Esophagus muscularis mucosa (tissue), 4 donors: ENCODE results near the gene DGLUCY.

Experiments used
- EP300 ChIP-seq: sonication (generic); formaldehyde crosslinking; IDR thresholded peaks from one replicate; pipeline ENCODE4 v1.6.1; 2017; ENCODE audit warnings: antibody characterized with exemption
- POLR2A ChIP-seq: fragments of 450-650 bp; IDR thresholded peaks from one replicate; pipeline ENCODE4 v1.6.1; 2017; ENCODE audit warnings: antibody characterized with exemption, moderate library complexity, mild to moderate bottlenecking, low read depth
- POLR2AphosphoS5 ChIP-seq, 2 donors: sonication (generic); formaldehyde crosslinking; IDR thresholded peaks; one replicate each; pipeline ENCODE4 v1.6.1; 2017; ENCODE audit warnings: antibody characterized with exemption in 2 of 2
- TF ChIP-seq, protein P1 (sequence below), 3 experiments: fragments of 200-600 bp in 2 of 3; fragments of 450-650 bp in 1 of 3; sonication (generic) in 2 of 3; IDR thresholded peaks; one replicate each; pipeline ENCODE4 v1.5.1; 2017 to 2019; ENCODE audit warnings: antibody characterized with exemption in 3 of 3, mild to moderate bottlenecking in 2 of 3, moderate library complexity in 1 of 3

DNA sequence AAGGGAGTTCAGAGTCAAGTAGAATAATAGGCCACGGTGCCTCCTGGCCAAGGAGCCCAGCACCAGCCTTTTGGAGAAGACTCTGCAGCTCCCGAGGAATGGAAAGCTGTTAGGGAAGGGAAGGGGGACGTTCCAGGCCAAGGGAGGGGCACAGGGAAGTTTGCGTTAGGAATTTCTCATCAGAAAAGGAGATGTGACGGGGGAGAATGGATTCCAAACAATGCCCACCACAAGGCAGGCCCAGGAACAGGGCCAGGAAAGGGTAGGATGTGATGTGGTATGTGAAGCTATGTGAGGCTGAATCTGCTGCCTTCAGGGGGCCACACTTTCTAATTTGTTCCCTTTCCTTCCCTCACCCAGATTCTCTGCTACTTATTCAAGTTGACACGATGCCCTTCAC is 46.0 kb downstream of the DGLUCY start:
- TF ChIP-seq, protein P1, sequence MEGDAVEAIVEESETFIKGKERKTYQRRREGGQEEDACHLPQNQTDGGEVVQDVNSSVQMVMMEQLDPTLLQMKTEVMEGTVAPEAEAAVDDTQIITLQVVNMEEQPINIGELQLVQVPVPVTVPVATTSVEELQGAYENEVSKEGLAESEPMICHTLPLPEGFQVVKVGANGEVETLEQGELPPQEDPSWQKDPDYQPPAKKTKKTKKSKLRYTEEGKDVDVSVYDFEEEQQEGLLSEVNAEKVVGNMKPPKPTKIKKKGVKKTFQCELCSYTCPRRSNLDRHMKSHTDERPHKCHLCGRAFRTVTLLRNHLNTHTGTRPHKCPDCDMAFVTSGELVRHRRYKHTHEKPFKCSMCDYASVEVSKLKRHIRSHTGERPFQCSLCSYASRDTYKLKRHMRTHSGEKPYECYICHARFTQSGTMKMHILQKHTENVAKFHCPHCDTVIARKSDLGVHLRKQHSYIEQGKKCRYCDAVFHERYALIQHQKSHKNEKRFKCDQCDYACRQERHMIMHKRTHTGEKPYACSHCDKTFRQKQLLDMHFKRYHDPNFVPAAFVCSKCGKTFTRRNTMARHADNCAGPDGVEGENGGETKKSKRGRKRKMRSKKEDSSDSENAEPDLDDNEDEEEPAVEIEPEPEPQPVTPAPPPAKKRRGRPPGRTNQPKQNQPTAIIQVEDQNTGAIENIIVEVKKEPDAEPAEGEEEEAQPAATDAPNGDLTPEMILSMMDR (IDR thresholded peaks at IDR 0.05) = no peak
- TF ChIP-seq POLR2A (no peak), POLR2AphosphoS5 (IDR thresholded peaks at IDR 0.05) (no peak), EP300 (no peak)
